Astrocyte of the cerebellum (primary cell): ENCODE results near the gene MAOB.

Experiments used
- DNase-seq: peaks from one replicate; pipeline ENCODE4 v3.0.0-alpha.2; 2011; ENCODE audit warnings: low read depth
- H3K4me3 ChIP-seq: 2 replicates; pipeline ENCODE4 v1.5.1; 2011; ENCODE audit warnings: mild to moderate bottlenecking, low read depth, low read length, moderate library complexity
- CTCF ChIP-seq: IDR thresholded peaks from 2 replicates; pipeline ENCODE4 v1.5.1; 2012; ENCODE audit warnings: low read length, low read depth, moderate library complexity, mild to moderate bottlenecking; ENCODE audit errors: missing control alignments
- in situ Hi-C: cut with HindIII; loops from 2 replicates; pipeline ENCODE4 v1.10.0; 2017; ENCODE audit warnings: low sequenced_read_pairs

The MAOB gene

GRCh38 chrX:43876680-43877079 is 5.6 kb downstream of the MAOB start:
- DNase-seq: no peak
- TF ChIP-seq CTCF: no peak
- H3K4me3 ChIP-seq: no peak overlapping the region
- in situ Hi-C loops: no loop called here

GRCh38 chrX:43870758-43871419 is 11.4 kb downstream of the MAOB start:
- no peak for DNase-seq
- in situ Hi-C loops: no loop called here
- H3K4me3 ChIP-seq: no peak overlapping the region
- TF ChIP-seq CTCF: no peak

- no peak for TF ChIP-seq CTCF
- in situ Hi-C loops: no loop called here
- DNase-seq: no peak
- H3K4me3 ChIP-seq: no peak overlapping the region
Measured at GRCh38 chrX:43870011-43870410, 12.2 kb downstream of the MAOB start.

- H3K4me3 ChIP-seq: no peak overlapping the region
- no peak for DNase-seq
- TF ChIP-seq CTCF: no peak
- in situ Hi-C loops: no loop called here
Measured at GRCh38 chrX:43868791-43869190, 13.5 kb downstream of the MAOB start.

- in situ Hi-C loops: no loop called here
- DNase-seq: no peak
- no peak for TF ChIP-seq CTCF
Measured at GRCh38 chrX:43866423-43866822, 15.8 kb downstream of the MAOB start.

GRCh38 chrX:43865791-43866190 is 16.5 kb downstream of the MAOB start:
- DNase-seq: no peak
- in situ Hi-C loops: no loop called here
- TF ChIP-seq CTCF: no peak
- H3K4me3 ChIP-seq: no peak overlapping the region

More at GRCh38 chrX:43866423-43866822, 15.8 kb downstream of the MAOB start:
- H3K4me3 ChIP-seq: no peak overlapping the region
